ENCODE data around the gene NTSR2. TPM values are rescaled to one million over a fixed set of nuclear protein-coding genes. Genes with fewer than 3 reads are reported as not detected.

Gene NTSR2
- total and polyA plus RNA-seq, 2 of the 8 experiments (the other 6 are each of a cell fraction or from before 2014, with no cell fraction given), result 0.05 TPM; not detected in 1

- TF ChIP-seq ATF3 (IDR thresholded peaks at IDR 0.05; ENCODE audit: insufficient read depth, low read depth, low read length), result no peak
These were observed 27.0 kb downstream of the NTSR2 start (continued) for GRCh38 chr2:11642972-11643371.
